Measurements from ENCODE around the gene HTR2B. TPM values are rescaled to one million over a fixed set of nuclear protein-coding genes. Genes with fewer than 3 reads are reported as not detected.

Gene HTR2B
- total RNA-seq = 1 to 10 TPM in 1 of 2 donors, under 1 TPM in 1; 0.34 to 2.0 TPM

GRCh38 chr2:231124838-231125568, at the start of gene HTR2B:
Gene HTR2B, minus strand, starts transcription at chr2:231125042. Its CDS starts 1,278 bp downstream, at chr2:231123764.

Small RNAs within 50 kb of the gene (small RNA-seq; reads per million reads assigned to genes)
- gene RNU1-93P = 0 to 0.04 reads per million in 2 donors

Other genes with a start within 250 kb of the HTR2B start
- not detected for gene GPR55, start 199.8 kb downstream of the HTR2B start, total RNA-seq
- gene SPATA3, start 128.9 kb downstream of the HTR2B start, total RNA-seq = not detected
- gene C2orf72, start 87.5 kb downstream of the HTR2B start, total RNA-seq = under 1 TPM in 1 of 2 donors, not detected in 1; 0.67 TPM
- 100 to 1,000 TPM; 104 to 146 TPM for gene PSMD1, start 68.2 kb downstream of the HTR2B start, total RNA-seq
- gene ARMC9, start 73.6 kb upstream of the HTR2B start, total RNA-seq = 10 to 100 TPM; 48.5 to 91.2 TPM

All from melanocyte of skin (primary cell).